Measurements from ENCODE around the gene ST7. TPM values are rescaled to one million over a fixed set of nuclear protein-coding genes. Genes with fewer than 3 reads are reported as not detected.

Gene ST7
- total RNA-seq, 1 donor from 2014 or later: 39.3 TPM

GRCh38 chr7:117279203-117279602 lies 325.9 kb downstream of the ST7 start:
- no peak for FAIRE-seq
- Histone ChIP-seq H3K27ac (ENCODE audit: low read depth, low read length) (no peak overlapping the region), H3K36me3 (ENCODE audit: insufficient read depth, low read length) (no peaks in the 10 kb centered on the region), H2AFZ (ENCODE audit: low read depth, low read length) (no peak overlapping the region), H3K4me2 (ENCODE audit: low read length) (no peak overlapping the region), H3K4me1 (ENCODE audit: insufficient read depth, low read length) (peaks cover 9% of the 10 kb centered on the region), H3K4me3 (ENCODE audit: insufficient read depth, low read depth, low read length) (no peak overlapping the region), H3K79me2 (ENCODE audit: insufficient read depth, low read length) (no peaks in the 10 kb centered on the region), H4K20me1 (ENCODE audit: insufficient read depth, low read length) (no peaks in the 10 kb centered on the region), H3K27me3 (ENCODE audit: insufficient read depth, low read length) (no peaks in the 10 kb centered on the region), H3K9ac (ENCODE audit: low read length) (no peak overlapping the region), H3K9me3 (ENCODE audit: insufficient read depth, low read depth, low read length) (no peaks in the 10 kb centered on the region)
- Mint-ChIP-seq H3K9me3 (ENCODE audit: unreplicated experiment) (peaks cover 3% of the 10 kb centered on the region), H3K36me3 (ENCODE audit: low read depth, unreplicated experiment) (no peaks in the 10 kb centered on the region), H3K27me3 (ENCODE audit: low read depth, unreplicated experiment) (peaks cover 4% of the 10 kb centered on the region), H3K4me3 (ENCODE audit: unreplicated experiment) (no peak overlapping the region), H3K4me1 (ENCODE audit: low read depth, unreplicated experiment) (peaks cover 27% of the 10 kb centered on the region), H3K27ac (ENCODE audit: unreplicated experiment) (no peak overlapping the region)
- no peak for DNase-seq (ENCODE audit: low read depth)
- TF ChIP-seq, protein P1, sequence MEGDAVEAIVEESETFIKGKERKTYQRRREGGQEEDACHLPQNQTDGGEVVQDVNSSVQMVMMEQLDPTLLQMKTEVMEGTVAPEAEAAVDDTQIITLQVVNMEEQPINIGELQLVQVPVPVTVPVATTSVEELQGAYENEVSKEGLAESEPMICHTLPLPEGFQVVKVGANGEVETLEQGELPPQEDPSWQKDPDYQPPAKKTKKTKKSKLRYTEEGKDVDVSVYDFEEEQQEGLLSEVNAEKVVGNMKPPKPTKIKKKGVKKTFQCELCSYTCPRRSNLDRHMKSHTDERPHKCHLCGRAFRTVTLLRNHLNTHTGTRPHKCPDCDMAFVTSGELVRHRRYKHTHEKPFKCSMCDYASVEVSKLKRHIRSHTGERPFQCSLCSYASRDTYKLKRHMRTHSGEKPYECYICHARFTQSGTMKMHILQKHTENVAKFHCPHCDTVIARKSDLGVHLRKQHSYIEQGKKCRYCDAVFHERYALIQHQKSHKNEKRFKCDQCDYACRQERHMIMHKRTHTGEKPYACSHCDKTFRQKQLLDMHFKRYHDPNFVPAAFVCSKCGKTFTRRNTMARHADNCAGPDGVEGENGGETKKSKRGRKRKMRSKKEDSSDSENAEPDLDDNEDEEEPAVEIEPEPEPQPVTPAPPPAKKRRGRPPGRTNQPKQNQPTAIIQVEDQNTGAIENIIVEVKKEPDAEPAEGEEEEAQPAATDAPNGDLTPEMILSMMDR (IDR thresholded peaks at IDR 0.05; ENCODE audit: insufficient read depth, low read depth, low read length): no peak
- TF ChIP-seq EZH2 (IDR thresholded peaks at IDR 0.05; ENCODE audit: insufficient read depth, low read length): no peak

Small RNAs within 50 kb of the gene (microRNA-seq; reads per million reads assigned to microRNA genes)
- 1.4 reads per million for gene MIR6132

Other genes with a start within 250 kb of the ST7 start
- 228 and 261 TPM in 2 replicates for gene CAPZA2, start 90.9 kb upstream of the ST7 start, total RNA-seq